SK-N-SH treated with all-trans-retinoic acid at 6 μM for 48 hours (cell line): Measurements from ENCODE around the gene DNM1.

Source experiments
- ARNTL ChIP-seq: fragments of 450-650 bp; formaldehyde crosslinking; IDR thresholded peaks from 2 replicates; pipeline ENCODE4 v1.5.0; 2020; ENCODE audit warnings: low read depth, mild to moderate bottlenecking, moderate library complexity, borderline replicate concordance
- BACH2 ChIP-seq: fragments of 250-450 bp; sonication (Bioruptor Pico); IDR thresholded peaks from 2 replicates; pipeline ENCODE4 v1.9.0; 2021; ENCODE audit warnings: mild to moderate bottlenecking, borderline replicate concordance
- CSDC2 ChIP-seq: fragments of 250-450 bp; sonication (Bioruptor Pico); IDR thresholded peaks from 2 replicates; pipeline ENCODE4 v1.5.0; 2020; ENCODE audit warnings: mild to moderate bottlenecking, moderate library complexity
- ESRRG ChIP-seq: fragments of 250-450 bp; sonication (Bioruptor Pico); IDR thresholded peaks from 2 replicates; pipeline ENCODE4 v1.6.1; 2021; ENCODE audit warnings: mild to moderate bottlenecking
- GLIS3 ChIP-seq: fragments of 250-450 bp; sonication (Bioruptor Pico); IDR thresholded peaks from 2 replicates; pipeline ENCODE4 v1.5.0; 2020; ENCODE audit warnings: mild to moderate bottlenecking, moderate library complexity
- OSR1 ChIP-seq: fragments of 250-450 bp; sonication (Bioruptor Pico); IDR thresholded peaks from 2 replicates; pipeline ENCODE4 v1.8.0; 2022; ENCODE audit warnings: moderate library complexity, mild to moderate bottlenecking, inconsistent platforms
- PATZ1 ChIP-seq: fragments of 250-450 bp; sonication (Bioruptor Pico); IDR thresholded peaks from 2 replicates; pipeline ENCODE4 v1.8.0; 2020; ENCODE audit warnings: mild to moderate bottlenecking, moderate library complexity, borderline replicate concordance
- TCF4 ChIP-seq: fragments of 250-450 bp; sonication (Bioruptor Pico); IDR thresholded peaks from 2 replicates; pipeline ENCODE4 v1.8.0; 2021; ENCODE audit warnings: mild to moderate bottlenecking, moderate library complexity, borderline replicate concordance
- ZFP3 ChIP-seq: fragments of 250-450 bp; sonication (Bioruptor Pico); IDR thresholded peaks from 2 replicates; pipeline ENCODE4 v1.5.0; 2020; ENCODE audit warnings: mild to moderate bottlenecking, moderate library complexity
- ZNF565 ChIP-seq: fragments of 450-650 bp; formaldehyde crosslinking; conservative IDR thresholded peaks from 2 replicates; pipeline ENCODE4 v1.5.0; 2020; ENCODE audit warnings: low read depth, mild to moderate bottlenecking, moderate library complexity
- ZNF70 ChIP-seq: fragments of 450-650 bp; formaldehyde crosslinking; IDR thresholded peaks from 2 replicates; pipeline ENCODE4 v1.5.0; 2020; ENCODE audit warnings: mild to moderate bottlenecking, moderate library complexity
- ZNF8 ChIP-seq: fragments of 450-650 bp; formaldehyde crosslinking; IDR thresholded peaks from 2 replicates; pipeline ENCODE4 v1.5.0; 2020; ENCODE audit warnings: mild to moderate bottlenecking, moderate library complexity
- TF ChIP-seq, protein P1 (sequence below): fragments of 250-450 bp; sonication (Bioruptor Pico); IDR thresholded peaks from 2 replicates; pipeline ENCODE4 v1.8.0; 2021; ENCODE audit warnings: low read depth, mild to moderate bottlenecking, moderate library complexity, borderline replicate concordance

GRCh38 chr9:128265348-128265847 is 62.2 kb downstream of the DNM1 start:
- TF ChIP-seq ZFP3 (CRISPR knock-in tag) (no peak), ESRRG (CRISPR knock-in tag) (no peak), PATZ1 (CRISPR knock-in tag) (no peak), GLIS3 (no peak), ZNF8 (CRISPR knock-in tag) (no peak), ZNF565 (no peak), OSR1 (no peak), BACH2 (CRISPR knock-in tag) (no peak), ARNTL (CRISPR knock-in tag) (no peak), CSDC2 (CRISPR knock-in tag) (no peak), TCF4 (CRISPR knock-in tag) (no peak), ZNF70 (CRISPR knock-in tag) (no peak)
- TF ChIP-seq, protein P1, sequence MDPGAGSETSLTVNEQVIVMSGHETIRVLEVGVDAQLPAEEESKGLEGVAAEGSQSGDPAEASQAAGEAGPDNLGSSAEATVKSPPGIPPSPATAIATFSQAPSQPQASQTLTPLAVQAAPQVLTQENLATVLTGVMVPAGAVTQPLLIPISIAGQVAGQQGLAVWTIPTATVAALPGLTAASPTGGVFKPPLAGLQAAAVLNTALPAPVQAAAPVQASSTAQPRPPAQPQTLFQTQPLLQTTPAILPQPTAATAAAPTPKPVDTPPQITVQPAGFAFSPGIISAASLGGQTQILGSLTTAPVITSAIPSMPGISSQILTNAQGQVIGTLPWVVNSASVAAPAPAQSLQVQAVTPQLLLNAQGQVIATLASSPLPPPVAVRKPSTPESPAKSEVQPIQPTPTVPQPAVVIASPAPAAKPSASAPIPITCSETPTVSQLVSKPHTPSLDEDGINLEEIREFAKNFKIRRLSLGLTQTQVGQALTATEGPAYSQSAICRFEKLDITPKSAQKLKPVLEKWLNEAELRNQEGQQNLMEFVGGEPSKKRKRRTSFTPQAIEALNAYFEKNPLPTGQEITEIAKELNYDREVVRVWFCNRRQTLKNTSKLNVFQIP (CRISPR knock-in tag) = no peak
